ENCODE data around the gene COMMD9.
"Not testable (repeated sequence)": the region's sequence is repeated elsewhere in the genome, so short reads cannot be mapped to it uniquely, and the experiment has no call there.

COMMD9 gene

DNA sequence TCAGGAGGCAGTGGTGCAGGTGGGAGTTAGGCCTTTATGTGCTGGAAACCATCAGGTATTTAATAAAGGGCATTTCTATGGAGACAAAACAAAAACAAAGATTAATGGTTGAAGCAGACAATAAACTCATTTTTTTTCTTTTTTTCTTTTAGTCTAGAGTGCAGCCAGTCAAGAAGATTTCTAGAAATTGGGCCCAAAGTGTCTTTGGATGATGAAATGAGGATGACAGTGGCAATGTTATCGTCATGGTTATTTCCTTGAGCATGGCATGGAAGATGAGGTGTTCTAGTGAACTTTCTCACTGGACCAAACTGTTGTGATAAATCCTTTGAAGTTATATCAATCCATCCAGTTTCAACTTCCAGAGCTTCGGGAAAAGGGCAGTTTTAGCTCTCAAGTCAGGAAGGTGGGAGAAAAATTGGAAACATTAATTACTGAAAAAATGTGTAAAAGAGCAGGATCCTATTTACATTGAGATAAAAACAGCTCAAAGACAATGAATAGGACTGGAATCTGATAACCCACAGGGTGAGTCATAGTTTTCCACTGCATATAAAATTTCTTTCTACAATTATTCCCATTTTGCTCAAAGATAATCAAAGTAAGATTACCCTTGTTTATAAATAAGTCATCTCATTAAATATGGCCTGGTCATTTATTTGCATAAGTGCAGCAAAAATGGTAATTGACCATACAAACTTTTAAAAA, 39.9 kb upstream of the COMMD9 start:
- Histone ChIP-seq H3K4me2 (ENCODE audit: low read length) (no peak overlapping the region), H3K36me3 (ENCODE audit: control insufficient read depth, insufficient read depth, low read length) (no peaks in the 10 kb centered on the region), H3K9ac (no peak overlapping the region), H3K27ac (no peak overlapping the region), H3K4me3 (ENCODE audit: low read depth, low read length) (no peak overlapping the region), H2AFZ (no peak overlapping the region), H3K4me1 (no peaks in the 10 kb centered on the region), H3K27me3 (ENCODE audit: control insufficient read depth, insufficient read depth, low read length) (no peaks in the 10 kb centered on the region), H3K79me2 (no peaks in the 10 kb centered on the region), H3K9me3 (ENCODE audit: control insufficient read depth, low read length) (no peaks in the 10 kb centered on the region)
- TF ChIP-seq, protein P1, sequence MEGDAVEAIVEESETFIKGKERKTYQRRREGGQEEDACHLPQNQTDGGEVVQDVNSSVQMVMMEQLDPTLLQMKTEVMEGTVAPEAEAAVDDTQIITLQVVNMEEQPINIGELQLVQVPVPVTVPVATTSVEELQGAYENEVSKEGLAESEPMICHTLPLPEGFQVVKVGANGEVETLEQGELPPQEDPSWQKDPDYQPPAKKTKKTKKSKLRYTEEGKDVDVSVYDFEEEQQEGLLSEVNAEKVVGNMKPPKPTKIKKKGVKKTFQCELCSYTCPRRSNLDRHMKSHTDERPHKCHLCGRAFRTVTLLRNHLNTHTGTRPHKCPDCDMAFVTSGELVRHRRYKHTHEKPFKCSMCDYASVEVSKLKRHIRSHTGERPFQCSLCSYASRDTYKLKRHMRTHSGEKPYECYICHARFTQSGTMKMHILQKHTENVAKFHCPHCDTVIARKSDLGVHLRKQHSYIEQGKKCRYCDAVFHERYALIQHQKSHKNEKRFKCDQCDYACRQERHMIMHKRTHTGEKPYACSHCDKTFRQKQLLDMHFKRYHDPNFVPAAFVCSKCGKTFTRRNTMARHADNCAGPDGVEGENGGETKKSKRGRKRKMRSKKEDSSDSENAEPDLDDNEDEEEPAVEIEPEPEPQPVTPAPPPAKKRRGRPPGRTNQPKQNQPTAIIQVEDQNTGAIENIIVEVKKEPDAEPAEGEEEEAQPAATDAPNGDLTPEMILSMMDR (IDR thresholded peaks at IDR 0.05), result no peak

DNA sequence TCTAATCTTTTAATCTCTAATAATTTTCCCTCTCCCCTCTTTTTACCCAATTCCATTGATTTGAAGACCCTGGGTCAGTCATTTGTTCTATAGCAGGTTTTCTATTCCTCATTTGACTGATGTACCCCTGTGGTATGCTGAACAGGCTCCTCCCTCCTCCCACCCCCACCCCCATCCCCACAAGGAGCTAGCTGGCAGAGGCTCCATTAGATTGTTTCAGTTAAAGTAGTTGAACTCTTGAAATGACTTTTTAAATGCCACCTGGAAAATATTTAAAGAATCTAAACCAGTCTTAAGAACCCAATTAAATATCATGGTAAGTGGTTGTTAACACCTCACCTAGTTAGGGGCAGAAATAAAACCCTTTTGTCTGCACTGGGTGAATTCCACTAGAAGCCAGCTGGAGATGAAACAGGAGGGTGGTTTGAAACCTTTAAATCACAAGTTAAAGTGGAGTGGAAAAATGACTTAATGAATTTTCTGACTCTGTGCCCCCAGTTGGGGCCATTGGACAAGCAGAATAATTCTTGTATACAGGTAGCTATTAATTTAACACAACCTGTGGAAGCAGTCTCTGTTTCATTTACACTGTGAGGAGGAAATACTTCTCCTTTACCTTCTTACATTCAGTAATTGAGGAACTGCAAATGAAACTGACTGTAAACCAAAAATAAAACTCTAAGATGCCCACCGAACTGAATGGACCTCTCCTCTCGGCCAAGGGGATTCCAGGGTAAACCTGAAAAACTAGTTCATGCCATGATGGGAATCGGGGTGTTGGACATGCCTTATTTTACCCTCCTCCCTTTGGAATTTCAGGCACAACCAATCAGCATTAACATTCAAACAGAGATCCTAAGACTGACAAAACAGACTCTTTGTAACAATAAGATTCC, 37.5 kb upstream of the COMMD9 start:
- no peak overlapping the region for H3K27ac ChIP-seq
- no peak overlapping the region for H3K4me3 ChIP-seq (ENCODE audit: low read depth, low read length)
- no peak overlapping the region for H3K9ac ChIP-seq
- TF ChIP-seq, protein P1 (IDR thresholded peaks at IDR 0.05), result no peak
- no peak overlapping the region for H3K4me2 ChIP-seq (ENCODE audit: low read length)
- H3K4me1 ChIP-seq, result no peaks in the 10 kb centered on the region
- no peaks in the 10 kb centered on the region for H3K9me3 ChIP-seq (ENCODE audit: control insufficient read depth, low read length)
- H3K79me2 ChIP-seq, result no peaks in the 10 kb centered on the region
- H3K27me3 ChIP-seq (ENCODE audit: control insufficient read depth, insufficient read depth, low read length), result no peaks in the 10 kb centered on the region
- no peak overlapping the region for H2AFZ ChIP-seq
- no peaks in the 10 kb centered on the region for H3K36me3 ChIP-seq (ENCODE audit: control insufficient read depth, insufficient read depth, low read length)

DNA sequence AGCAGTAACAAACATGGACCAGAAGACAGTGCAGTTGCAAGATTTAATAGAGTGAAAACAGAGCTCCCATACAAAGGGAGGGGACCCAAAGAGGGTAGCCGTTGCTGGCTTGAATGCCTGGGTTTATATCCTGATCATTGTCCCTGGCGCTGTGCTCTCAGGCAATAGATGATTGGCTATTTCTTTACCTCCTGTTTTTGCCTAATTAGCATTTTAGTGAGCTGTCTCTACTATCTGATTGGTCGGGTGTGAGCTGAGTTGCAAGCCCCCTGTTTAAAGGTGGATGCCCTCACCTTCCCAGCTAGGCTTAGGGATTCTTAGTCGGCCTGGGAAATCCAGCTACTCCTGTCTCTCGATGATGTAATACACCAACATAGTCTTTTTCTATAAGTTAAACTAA, 36.2 kb upstream of the COMMD9 start:
- H3K36me3 ChIP-seq (ENCODE audit: control insufficient read depth, insufficient read depth, low read length); H2AFZ ChIP-seq; H3K4me1 ChIP-seq; H3K27me3 ChIP-seq (ENCODE audit: control insufficient read depth, insufficient read depth, low read length); H3K79me2 ChIP-seq; H3K4me3 ChIP-seq (ENCODE audit: low read depth, low read length); H3K9me3 ChIP-seq (ENCODE audit: control insufficient read depth, low read length); H3K27ac ChIP-seq; H3K9ac ChIP-seq; H3K4me2 ChIP-seq (ENCODE audit: low read length): not testable (repeated sequence)

DNA sequence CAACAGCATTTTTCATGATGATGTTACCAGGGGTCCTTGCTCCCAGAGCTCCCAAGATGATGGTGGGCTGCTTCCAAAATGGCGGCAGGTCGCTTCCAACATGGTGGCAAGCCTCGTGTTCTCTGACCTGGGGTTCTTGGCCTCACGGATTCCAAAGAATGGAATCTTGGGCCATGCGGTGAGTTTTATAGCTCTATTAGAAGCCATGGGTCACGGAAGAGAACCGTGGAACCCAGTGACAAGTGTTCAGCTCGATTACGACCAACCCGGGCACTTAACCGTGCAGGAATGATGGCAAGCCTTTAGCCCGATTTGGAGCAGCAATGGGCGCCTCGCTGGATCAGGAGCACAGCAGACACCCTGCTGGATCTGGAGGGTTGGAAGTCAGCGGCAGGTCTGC, 35.7 kb upstream of the COMMD9 start:
- not testable (repeated sequence) for H3K36me3 ChIP-seq (ENCODE audit: control insufficient read depth, insufficient read depth, low read length); H3K9me3 ChIP-seq (ENCODE audit: control insufficient read depth, low read length); H3K9ac ChIP-seq; H3K4me1 ChIP-seq; H3K4me3 ChIP-seq (ENCODE audit: low read depth, low read length); H2AFZ ChIP-seq; H3K27ac ChIP-seq; H3K27me3 ChIP-seq (ENCODE audit: control insufficient read depth, insufficient read depth, low read length); H3K79me2 ChIP-seq; H3K4me2 ChIP-seq (ENCODE audit: low read length)

DNA sequence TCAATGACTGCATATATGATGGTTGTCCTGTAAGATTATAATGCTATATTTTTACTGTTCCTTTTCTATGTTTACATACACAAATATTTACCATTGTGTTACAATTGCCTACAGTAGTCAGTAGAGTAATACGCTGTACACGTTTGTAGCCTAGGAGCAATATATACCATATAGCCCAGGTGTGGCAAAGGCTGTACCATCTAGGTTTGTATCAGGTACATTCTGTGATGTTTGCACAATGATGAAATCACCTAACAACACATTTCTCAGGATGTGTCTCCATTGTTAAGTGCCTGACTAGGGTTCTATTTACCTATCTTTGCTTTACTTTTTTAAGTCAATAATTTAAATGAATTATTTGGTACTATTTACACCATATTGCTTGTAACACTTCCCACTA, 28.8 kb upstream of the COMMD9 start:
- H3K36me3 ChIP-seq (ENCODE audit: control insufficient read depth, insufficient read depth, low read length), result no peaks in the 10 kb centered on the region
- H2AFZ ChIP-seq, result no peak overlapping the region
- no peak overlapping the region for H3K9ac ChIP-seq
- no peaks in the 10 kb centered on the region for H3K4me1 ChIP-seq
- no peaks in the 10 kb centered on the region for H3K9me3 ChIP-seq (ENCODE audit: control insufficient read depth, low read length)
- TF ChIP-seq, protein P1 (IDR thresholded peaks at IDR 0.05), result no peak
- no peak overlapping the region for H3K4me3 ChIP-seq (ENCODE audit: low read depth, low read length)
- H3K27me3 ChIP-seq (ENCODE audit: control insufficient read depth, insufficient read depth, low read length), result no peaks in the 10 kb centered on the region
- H3K4me2 ChIP-seq (ENCODE audit: low read length), result no peak overlapping the region
- no peaks in the 10 kb centered on the region for H3K79me2 ChIP-seq
- no peak overlapping the region for H3K27ac ChIP-seq

All from parathyroid adenoma (tissue), 2 donors.